HG02870 (cell line): ENCODE results near the gene GRPEL2.

Source experiments
- ATAC-seq: cut with Tn5 transposase; IDR thresholded peaks from one replicate; pipeline ENCODE4 v1.9.1; 2021; ENCODE audit warnings: mild to moderate bottlenecking, moderate library complexity; ENCODE audit not compliant: unreplicated experiment

GRPEL2 gene

GRCh38 chr5:149345147-149345891 is at the start of gene GRPEL2:
TSS of gene GRPEL2 (plus strand) at chr5:149345499. CDS start at chr5:149345540, 41 bp downstream.
- ATAC-seq = peak; percentile 98

GRCh38 chr5:149297340-149298025 is 47.8 kb upstream of the GRPEL2 start:
- ATAC-seq = no peak

GRCh38 chr5:149298163-149298562 is 47.1 kb upstream of the GRPEL2 start:
- ATAC-seq = no peak

- ATAC-seq = no peak
Measured at GRCh38 chr5:149298842-149299404, 46.4 kb upstream of the GRPEL2 start.

GRCh38 chr5:149299451-149300054 is 45.7 kb upstream of the GRPEL2 start:
- no peak for ATAC-seq

- no peak for ATAC-seq
Measured at GRCh38 chr5:149300441-149300840, 44.9 kb upstream of the GRPEL2 start.

- no peak for ATAC-seq
Measured at GRCh38 chr5:149301049-149301743, 44.1 kb upstream of the GRPEL2 start.

GRCh38 chr5:149301744-149302380 is 43.4 kb upstream of the GRPEL2 start:
- no peak for ATAC-seq

GRCh38 chr5:149302641-149303040 is 42.7 kb upstream of the GRPEL2 start:
- ATAC-seq = no peak

GRCh38 chr5:149303210-149303609 is 42.1 kb upstream of the GRPEL2 start:
- no peak for ATAC-seq

- no peak for ATAC-seq
Measured at GRCh38 chr5:149304195-149305078, 40.9 kb upstream of the GRPEL2 start.

GRCh38 chr5:149309354-149309753 is 35.9 kb upstream of the GRPEL2 start:
- ATAC-seq = no peak

GRCh38 chr5:149310488-149310887 is 34.8 kb upstream of the GRPEL2 start:
- no peak for ATAC-seq

- no peak for ATAC-seq
Measured at GRCh38 chr5:149310947-149311658, 34.2 kb upstream of the GRPEL2 start.

- no peak for ATAC-seq
Measured at GRCh38 chr5:149313151-149313841, 32.0 kb upstream of the GRPEL2 start.

- no peak for ATAC-seq
Measured at GRCh38 chr5:149314571-149315111, 30.7 kb upstream of the GRPEL2 start.

GRCh38 chr5:149315753-149316152 is 29.5 kb upstream of the GRPEL2 start:
- ATAC-seq = no peak
